ENCODE measurements around the gene PDP2.

PDP2 gene

DNA sequence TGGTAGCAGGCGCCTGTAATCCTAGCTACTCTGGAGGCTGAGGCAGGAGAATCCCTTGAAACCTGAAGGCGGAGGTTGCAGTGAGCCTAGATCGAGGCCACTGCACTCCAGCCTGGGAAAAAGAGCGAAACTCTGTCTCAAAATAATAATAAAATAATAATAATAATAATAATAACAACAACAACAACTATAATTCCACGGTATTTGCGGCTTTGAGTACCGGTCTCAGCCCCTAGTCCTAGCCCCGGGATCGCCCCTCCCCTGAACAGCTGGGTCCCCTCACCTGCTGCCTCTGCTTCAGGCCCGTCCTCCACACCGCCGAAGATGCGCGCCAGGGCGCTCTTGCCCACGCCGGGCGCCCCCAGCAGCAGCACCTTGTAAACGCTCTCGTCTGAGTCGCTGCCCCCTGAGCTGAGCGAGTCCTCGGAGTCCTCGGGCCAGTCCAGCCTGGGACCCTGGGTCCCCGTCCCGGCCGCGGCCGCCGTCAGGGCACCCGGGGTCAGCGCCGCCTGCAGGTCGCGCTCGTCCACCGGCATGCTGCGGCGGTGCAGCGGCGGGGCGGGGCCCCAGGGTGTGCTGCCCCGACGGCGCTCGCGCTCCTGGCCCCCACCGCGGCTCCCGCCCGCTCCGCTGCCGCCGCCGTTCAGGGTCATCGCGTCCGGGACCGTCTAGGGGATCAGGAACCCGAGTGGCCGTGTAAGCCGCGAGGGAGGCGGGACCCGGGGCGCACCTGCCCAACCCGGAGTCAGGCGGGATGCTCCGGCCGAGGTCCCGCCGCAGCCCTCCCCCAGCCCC lies 44.4 kb downstream of the PDP2 start:
- Mint-ChIP-seq H3K27ac (ENCODE audit: low read depth) (no peak overlapping the region), H3K27me3 (peaks cover 51% of the 10 kb centered on the region), H3K9me3 (no peaks in the 10 kb centered on the region), H3K36me3 (ENCODE audit: insufficient read depth) (no peaks in the 10 kb centered on the region), H3K4me1 (peaks cover 12% of the 10 kb centered on the region), H3K4me3 (peak overlapping the region; percentile 73)
- DNase-seq (ENCODE audit: low spot score in 2 of 2) (peak in 1 of 2 donors; percentile 13), ATAC-seq (replicated peaks; ENCODE audit: extremely low read depth, poor library complexity, severe bottlenecking) (peak; percentile 67)

DNA sequence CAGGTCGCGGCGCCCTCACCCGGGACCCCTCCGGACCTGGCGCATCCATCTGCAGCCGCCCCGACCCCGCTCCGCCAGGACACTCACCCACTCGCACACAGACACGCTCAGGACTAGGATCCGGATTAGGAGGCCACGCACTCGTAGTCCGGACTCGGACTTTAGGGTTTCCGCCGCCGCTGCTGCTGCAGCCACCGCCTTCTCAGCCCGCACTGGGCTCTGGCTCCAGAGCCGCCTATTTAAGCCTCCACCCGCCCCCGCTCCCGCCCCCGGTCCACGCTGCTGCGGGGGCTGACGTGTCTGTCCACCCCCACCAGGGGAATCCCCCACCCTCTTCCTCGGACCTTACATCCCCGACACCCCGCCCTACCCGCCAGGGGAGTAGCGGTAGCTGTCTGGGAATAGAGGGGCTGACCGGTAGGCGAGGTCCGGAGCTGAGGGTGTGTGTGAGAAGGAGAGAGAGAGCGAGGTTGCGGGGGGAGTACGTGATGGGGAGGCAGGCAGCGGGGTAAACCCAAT lies 45.1 kb downstream of the PDP2 start, which contains the start of gene RRAD:
RRAD (minus strand) TSS at position 214 of the 519 bp plus-strand sequence. CDS start 356 bp downstream, outside the sequence.
- no peak for ATAC-seq (replicated peaks; ENCODE audit: extremely low read depth, poor library complexity, severe bottlenecking)
- H3K27ac Mint-ChIP-seq (ENCODE audit: low read depth), result no peak within 1 kb of the TSS
- peaks cover 12% of the 10 kb centered on the region for H3K4me1 Mint-ChIP-seq
- H3K4me3 Mint-ChIP-seq, result peak within 1 kb of the TSS; percentile 73
- H3K9me3 Mint-ChIP-seq, result no peaks in the 10 kb centered on the region
- H3K36me3 Mint-ChIP-seq (ENCODE audit: insufficient read depth), result no peaks in the 10 kb centered on the region
- peaks cover 51% of the 10 kb centered on the region for H3K27me3 Mint-ChIP-seq
- no peak for DNase-seq (ENCODE audit: low spot score in 2 of 2)

- H3K27me3 Mint-ChIP-seq, result peaks cover 46% of the 10 kb centered on the region
- H3K4me3 Mint-ChIP-seq, result peak overlapping the region; percentile 73
- peaks cover 13% of the 10 kb centered on the region for H3K4me1 Mint-ChIP-seq
- H3K36me3 Mint-ChIP-seq (ENCODE audit: insufficient read depth), result no peaks in the 10 kb centered on the region
- ATAC-seq (replicated peaks; ENCODE audit: extremely low read depth, poor library complexity, severe bottlenecking) (no peak), DNase-seq (ENCODE audit: low spot score in 2 of 2) (no peak)
- no peak overlapping the region for H3K27ac Mint-ChIP-seq (ENCODE audit: low read depth)
- H3K9me3 Mint-ChIP-seq, result no peaks in the 10 kb centered on the region
Observed at GRCh38 chr16:66926171-66926947, 46.0 kb downstream of the PDP2 start.

- Mint-ChIP-seq H3K4me3 (no peak overlapping the region), H3K4me1 (peaks cover 20% of the 10 kb centered on the region), H3K27ac (ENCODE audit: low read depth) (no peak overlapping the region), H3K27me3 (peaks cover 41% of the 10 kb centered on the region), H3K9me3 (no peaks in the 10 kb centered on the region), H3K36me3 (ENCODE audit: insufficient read depth) (no peaks in the 10 kb centered on the region)
- no peak for ATAC-seq (replicated peaks; ENCODE audit: extremely low read depth, poor library complexity, severe bottlenecking)
- DNase-seq (ENCODE audit: low spot score in 2 of 2), result no peak
Observed at GRCh38 chr16:66926961-66927436, 46.7 kb downstream of the PDP2 start.

DNA sequence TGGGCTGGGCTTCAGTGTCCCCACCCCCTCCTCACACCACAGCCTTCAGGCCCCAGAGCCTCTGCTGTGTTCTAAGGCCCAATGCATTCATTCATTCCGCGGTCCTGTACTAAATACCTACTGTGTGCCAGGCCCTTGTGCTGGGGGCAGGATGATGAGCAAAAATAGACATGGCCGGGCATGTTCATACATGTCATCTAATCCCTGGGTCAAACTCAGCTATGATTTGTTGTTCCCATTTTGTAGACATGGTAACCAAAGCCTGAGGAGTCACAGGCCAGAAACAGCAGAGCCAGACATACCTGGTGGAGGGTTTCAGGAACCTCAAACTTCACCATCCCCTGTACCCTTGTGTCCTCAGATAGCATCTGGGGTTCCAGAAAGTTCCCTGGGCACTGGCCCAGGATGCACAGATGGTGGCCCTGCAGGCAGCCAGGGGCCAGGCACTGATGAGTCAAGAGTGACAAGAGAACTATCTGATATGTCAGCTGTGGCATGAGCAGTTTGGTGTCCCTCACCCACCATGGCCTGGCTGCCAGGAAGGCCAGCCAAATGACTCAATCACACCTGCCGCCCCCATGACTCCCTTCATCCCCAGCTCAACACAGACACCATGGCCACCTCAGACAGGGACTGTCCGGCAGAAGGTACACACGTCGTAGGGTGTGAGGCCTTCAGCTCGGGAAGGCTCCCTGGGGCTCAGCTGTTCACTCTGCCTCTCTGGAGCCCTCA lies 47.8 kb downstream of the PDP2 start:
- H3K9me3 Mint-ChIP-seq, result no peaks in the 10 kb centered on the region
- peaks cover 37% of the 10 kb centered on the region for H3K27me3 Mint-ChIP-seq
- no peak overlapping the region for H3K4me3 Mint-ChIP-seq
- H3K27ac Mint-ChIP-seq (ENCODE audit: low read depth), result no peak overlapping the region
- H3K4me1 Mint-ChIP-seq, result peaks cover 31% of the 10 kb centered on the region
- DNase-seq (ENCODE audit: low spot score in 2 of 2) (no peak), ATAC-seq (replicated peaks; ENCODE audit: extremely low read depth, poor library complexity, severe bottlenecking) (no peak)
- H3K36me3 Mint-ChIP-seq (ENCODE audit: insufficient read depth), result peaks cover 6% of the 10 kb centered on the region

DNA sequence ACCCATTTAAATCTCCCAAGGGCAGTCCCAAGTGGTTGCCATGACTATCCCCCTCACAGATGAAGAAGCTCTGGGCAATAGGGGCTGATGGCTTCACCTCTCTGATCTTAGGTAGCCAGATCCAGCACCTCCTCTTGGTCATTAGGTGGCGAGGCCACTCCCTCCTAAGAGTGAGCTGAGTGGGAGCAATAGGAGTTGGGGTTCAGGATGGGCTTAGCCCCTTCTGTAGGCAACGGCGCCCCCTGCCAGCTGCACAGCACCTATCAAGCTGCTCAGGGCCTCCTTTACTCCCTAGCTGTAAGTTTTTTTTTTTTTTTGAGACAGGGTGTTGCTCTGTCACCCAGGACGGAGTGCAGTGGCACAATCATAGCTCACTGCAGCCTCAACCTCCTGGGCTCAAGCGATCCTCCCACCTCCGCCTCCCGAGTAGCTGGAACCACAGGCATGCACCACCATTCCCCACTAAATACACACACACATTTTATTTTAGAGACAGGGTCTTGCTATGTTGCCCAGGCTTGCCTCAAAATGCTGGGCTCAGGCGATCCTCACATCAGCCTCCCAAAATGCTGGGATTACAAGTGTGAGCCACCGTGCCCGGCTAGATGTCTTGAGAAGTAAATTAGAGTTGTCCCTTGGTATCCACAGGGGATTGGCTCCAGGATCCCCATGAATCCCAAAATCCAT lies 48.5 kb downstream of the PDP2 start:
- H3K27me3 Mint-ChIP-seq, result peaks cover 29% of the 10 kb centered on the region

GRCh38 chr16:66930189-66930588 lies 49.9 kb downstream of the PDP2 start:
- peaks cover 18% of the 10 kb centered on the region for H3K36me3 Mint-ChIP-seq (ENCODE audit: insufficient read depth)
- no peak overlapping the region for H3K27ac Mint-ChIP-seq (ENCODE audit: low read depth)
- H3K4me3 Mint-ChIP-seq, result no peak overlapping the region
- peaks cover 44% of the 10 kb centered on the region for H3K4me1 Mint-ChIP-seq
- ATAC-seq (replicated peaks; ENCODE audit: extremely low read depth, poor library complexity, severe bottlenecking) (no peak), DNase-seq (ENCODE audit: low spot score in 2 of 2) (no peak)
- H3K27me3 Mint-ChIP-seq, result peaks cover 16% of the 10 kb centered on the region
- H3K9me3 Mint-ChIP-seq, result no peaks in the 10 kb centered on the region

More for the DNA sequence above, 48.5 kb downstream of the PDP2 start:
- no peak overlapping the region for H3K4me3 Mint-ChIP-seq
- H3K9me3 Mint-ChIP-seq, result no peaks in the 10 kb centered on the region
- no peak for DNase-seq (ENCODE audit: low spot score in 2 of 2)
- H3K36me3 Mint-ChIP-seq (ENCODE audit: insufficient read depth), result peaks cover 10% of the 10 kb centered on the region
- H3K4me1 Mint-ChIP-seq, result peaks cover 36% of the 10 kb centered on the region
- H3K27ac Mint-ChIP-seq (ENCODE audit: low read depth), result no peak overlapping the region
- ATAC-seq (replicated peaks; ENCODE audit: extremely low read depth, poor library complexity, severe bottlenecking), result no peak

GRCh38 chr16:66931665-66932064 lies 51.4 kb downstream of the PDP2 start:
- H3K36me3 Mint-ChIP-seq (ENCODE audit: insufficient read depth), result peaks cover 18% of the 10 kb centered on the region
- peak overlapping the region; percentile 35 for H3K27ac Mint-ChIP-seq (ENCODE audit: low read depth)
- H3K4me1 Mint-ChIP-seq, result peaks cover 51% of the 10 kb centered on the region
- no peaks in the 10 kb centered on the region for H3K9me3 Mint-ChIP-seq
- H3K4me3 Mint-ChIP-seq, result peak overlapping the region; percentile 99
- H3K27me3 Mint-ChIP-seq, result peaks cover 1% of the 10 kb centered on the region
- no peak for ATAC-seq (replicated peaks; ENCODE audit: extremely low read depth, poor library complexity, severe bottlenecking)
- no peak for DNase-seq (ENCODE audit: low spot score in 2 of 2)

DNA sequence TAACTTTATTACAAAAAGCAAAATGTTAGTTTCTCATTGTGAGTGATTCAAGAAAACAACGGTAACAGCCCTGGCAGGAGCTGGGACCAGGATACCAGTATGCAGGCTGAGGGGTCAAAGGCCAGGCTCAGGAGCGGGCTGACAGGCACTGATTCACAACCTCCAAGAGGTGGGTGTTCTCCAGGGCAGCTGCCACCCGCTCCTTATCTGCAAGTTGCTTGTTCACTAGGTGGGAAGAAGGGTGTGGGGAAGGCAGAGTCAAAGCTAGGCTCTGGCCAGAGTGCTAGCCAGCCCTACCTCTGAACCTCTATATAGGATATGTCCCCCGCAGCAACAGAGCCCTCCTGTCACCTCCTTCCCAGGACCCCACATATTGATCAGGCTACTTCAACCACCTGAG lies 51.8 kb downstream of the PDP2 start:
- Mint-ChIP-seq H3K36me3 (ENCODE audit: insufficient read depth) (peaks cover 19% of the 10 kb centered on the region), H3K4me1 (peaks cover 56% of the 10 kb centered on the region)

DNA sequence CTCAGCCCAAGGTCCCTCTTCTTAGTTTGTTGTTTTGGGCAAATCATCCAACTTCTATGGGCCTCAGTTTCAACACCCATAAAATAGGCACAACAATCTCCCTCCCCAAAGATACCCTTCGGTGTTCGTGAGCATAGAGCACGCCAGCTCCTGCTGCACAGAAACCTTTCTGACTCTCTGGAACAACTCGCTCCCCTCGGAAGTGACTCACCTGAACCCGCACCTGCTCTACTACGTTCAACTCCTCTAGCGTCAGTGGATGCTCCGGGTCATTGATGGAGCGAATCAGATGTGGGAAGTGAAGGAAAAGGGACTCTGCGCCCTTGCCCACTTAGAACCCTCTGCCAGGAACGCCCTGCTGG lies 53.4 kb downstream of the PDP2 start:
- Mint-ChIP-seq H3K9me3 (no peaks in the 10 kb centered on the region), H3K27ac (ENCODE audit: low read depth) (peak overlapping the region; percentile 99), H3K27me3 (no peaks in the 10 kb centered on the region), H3K4me1 (peaks cover 63% of the 10 kb centered on the region), H3K4me3 (peak overlapping the region; percentile 99), H3K36me3 (ENCODE audit: insufficient read depth) (peaks cover 20% of the 10 kb centered on the region)
- no peak for DNase-seq (ENCODE audit: low spot score in 2 of 2)
- ATAC-seq (replicated peaks; ENCODE audit: extremely low read depth, poor library complexity, severe bottlenecking), result peak; percentile 34

More for the DNA sequence above, 51.8 kb downstream of the PDP2 start:
- ATAC-seq (replicated peaks; ENCODE audit: extremely low read depth, poor library complexity, severe bottlenecking) (no peak), DNase-seq (ENCODE audit: low spot score in 2 of 2) (no peak)
- Mint-ChIP-seq H3K9me3 (no peaks in the 10 kb centered on the region), H3K27me3 (no peaks in the 10 kb centered on the region), H3K27ac (ENCODE audit: low read depth) (peak overlapping the region; percentile 35), H3K4me3 (peak overlapping the region; percentile 99)

DNA sequence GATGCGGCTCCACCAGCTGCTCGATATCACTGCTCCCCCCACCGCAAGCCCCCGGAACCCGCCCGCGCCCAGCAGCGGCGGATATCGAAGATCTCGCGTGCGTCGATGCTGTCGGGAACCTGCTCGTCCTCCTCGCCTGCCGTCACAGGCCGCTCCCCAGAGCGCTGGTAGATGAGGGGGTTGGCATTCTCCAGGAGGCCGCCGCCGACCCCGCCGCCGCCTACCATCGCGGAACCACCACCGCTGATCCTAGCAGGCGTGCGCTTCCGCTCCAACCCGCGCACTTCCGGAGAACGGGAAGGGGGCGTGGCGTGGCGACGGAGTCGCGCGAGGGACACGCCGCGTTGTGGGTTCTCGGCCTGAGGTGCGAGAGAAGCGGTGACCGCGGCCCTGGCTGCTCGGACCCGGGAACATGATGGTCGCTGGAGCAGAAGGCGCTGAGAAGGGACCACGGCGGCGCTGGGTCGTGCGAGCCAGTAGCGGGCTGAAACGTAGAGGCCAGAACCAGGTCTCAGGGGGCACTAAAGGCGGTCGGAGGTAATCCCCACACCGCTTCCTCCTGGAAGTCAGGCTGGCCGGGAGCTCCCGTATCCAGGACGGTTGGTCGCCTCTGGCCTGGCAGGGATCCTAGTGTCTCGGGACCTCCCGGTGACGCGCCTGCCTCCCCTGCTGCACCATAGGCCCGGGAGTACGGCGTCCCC lies 54.0 kb downstream of the PDP2 start, which contains the start of gene CIAO2B:
CIAO2B (minus strand) TSS at position 265 of the 701 bp plus-strand sequence; CDS start at position 227, 38 bp downstream.
- H3K4me1 Mint-ChIP-seq, result peaks cover 63% of the 10 kb centered on the region
- H3K9me3 Mint-ChIP-seq, result no peaks in the 10 kb centered on the region
- peak within 1 kb of the TSS; percentile 99 for H3K4me3 Mint-ChIP-seq
- H3K27me3 Mint-ChIP-seq, result no peaks in the 10 kb centered on the region
- DNase-seq (ENCODE audit: low spot score in 2 of 2) (peak; percentile 84 to 86), ATAC-seq (replicated peaks; ENCODE audit: extremely low read depth, poor library complexity, severe bottlenecking) (peak; percentile 95)
- peaks cover 21% of the 10 kb centered on the region for H3K36me3 Mint-ChIP-seq (ENCODE audit: insufficient read depth)
- peak within 1 kb of the TSS; percentile 99 for H3K27ac Mint-ChIP-seq (ENCODE audit: low read depth)
